Parathyroid adenoma (tissue), 2 donors: ENCODE data around the gene AVPR2.
A peak's percentile ranks its signal among the peaks of the same experiment; 100 is the strongest.

Experiments used
- H2AFZ ChIP-seq: fragments of 300-600 bp; sonication (generic); one replicate; pipeline ENCODE4 v1.7.0; 2017; ENCODE audit warnings: antibody characterized with exemption, mild to moderate bottlenecking
- H3K27ac ChIP-seq: fragments of 300-600 bp; sonication (generic); one replicate; pipeline ENCODE4 v1.7.0; 2017
- H3K27me3 ChIP-seq: fragments of 300-600 bp; sonication (generic); one replicate; pipeline ENCODE4 v1.7.0; 2017; ENCODE audit warnings: low read length; ENCODE audit not compliant: control insufficient read depth, insufficient read depth
- H3K36me3 ChIP-seq: fragments of 300-600 bp; sonication (generic); one replicate; pipeline ENCODE4 v1.7.0; 2017; ENCODE audit warnings: low read length; ENCODE audit not compliant: control insufficient read depth, insufficient read depth
- H3K4me1 ChIP-seq: fragments of 300-600 bp; sonication (generic); one replicate; pipeline ENCODE4 v1.7.0; 2017; ENCODE audit warnings: control low read depth
- H3K4me2 ChIP-seq: fragments of 300-600 bp; sonication (generic); one replicate; pipeline ENCODE4 v1.7.0; 2017; ENCODE audit warnings: low read length
- H3K4me3 ChIP-seq: fragments of 300-600 bp; sonication (generic); one replicate; pipeline ENCODE4 v1.7.0; 2017; ENCODE audit warnings: low read depth, low read length
- H3K79me2 ChIP-seq: fragments of 300-600 bp; sonication (generic); one replicate; pipeline ENCODE4 v1.7.0; 2017; ENCODE audit warnings: control low read depth
- H3K9ac ChIP-seq: fragments of 300-600 bp; sonication (generic); one replicate; pipeline ENCODE4 v1.7.0; 2017; ENCODE audit warnings: mild to moderate bottlenecking
- H3K9me3 ChIP-seq: fragments of 300-600 bp; sonication (generic); one replicate; pipeline ENCODE4 v1.7.0; 2017; ENCODE audit warnings: low read length; ENCODE audit not compliant: control insufficient read depth
- CTCF ChIP-seq: fragments of 300-600 bp; sonication (generic); IDR thresholded peaks from one replicate; pipeline ENCODE4 v1.7.0; 2017; ENCODE audit warnings: antibody characterized with exemption, mild to moderate bottlenecking
- donor health status: primary hyperparathyroidism.

Gene AVPR2

GRCh38 chrX:153932220-153932915, 27.9 kb downstream of the AVPR2 start:
- no peaks in the 10 kb centered on the region for H3K27me3 ChIP-seq
- no peak overlapping the region for H3K9ac ChIP-seq
- H2AFZ ChIP-seq, result no peak overlapping the region
- H3K4me1 ChIP-seq, result peaks cover 2% of the 10 kb centered on the region
- TF ChIP-seq CTCF, result no peak
- no peak overlapping the region for H3K27ac ChIP-seq
- no peaks in the 10 kb centered on the region for H3K9me3 ChIP-seq
- H3K79me2 ChIP-seq, result no peaks in the 10 kb centered on the region
- H3K4me2 ChIP-seq, result no peak overlapping the region
- no peak overlapping the region for H3K4me3 ChIP-seq
- no peaks in the 10 kb centered on the region for H3K36me3 ChIP-seq

- Histone ChIP-seq H3K9me3 (no peaks in the 10 kb centered on the region), H3K4me1 (no peaks in the 10 kb centered on the region), H3K9ac (no peak overlapping the region), H3K36me3 (no peaks in the 10 kb centered on the region), H3K4me3 (peak overlapping the region; percentile 55), H3K27me3 (no peaks in the 10 kb centered on the region), H3K79me2 (no peaks in the 10 kb centered on the region), H3K4me2 (peak overlapping the region; percentile 76), H3K27ac (no peak overlapping the region), H2AFZ (no peak overlapping the region)
- TF ChIP-seq CTCF, result no peak
Measured at GRCh38 chrX:153933748-153934147, 29.3 kb downstream of the AVPR2 start.

GRCh38 chrX:153934148-153934761, 29.8 kb downstream of the AVPR2 start:
- no peaks in the 10 kb centered on the region for H3K79me2 ChIP-seq
- H3K27me3 ChIP-seq, result no peaks in the 10 kb centered on the region
- no peaks in the 10 kb centered on the region for H3K36me3 ChIP-seq
- no peak overlapping the region for H3K27ac ChIP-seq
- peak overlapping the region; percentile 76 for H3K4me2 ChIP-seq
- H2AFZ ChIP-seq, result no peak overlapping the region
- no peak overlapping the region for H3K9ac ChIP-seq
- no peaks in the 10 kb centered on the region for H3K4me1 ChIP-seq
- no peak for TF ChIP-seq CTCF
- no peaks in the 10 kb centered on the region for H3K9me3 ChIP-seq
- peak overlapping the region; percentile 55 for H3K4me3 ChIP-seq

GRCh38 chrX:153934762-153935325, 30.4 kb downstream of the AVPR2 start, which contains the start of gene NAA10:
Gene NAA10, minus strand, starts transcription at chrX:153935037. Its CDS starts 133 bp downstream, at chrX:153934904.
- peak within 1 kb of the TSS; percentile 55 for H3K4me3 ChIP-seq
- no peaks in the 10 kb centered on the region for H3K79me2 ChIP-seq
- H3K4me2 ChIP-seq, result peak within 1 kb of the TSS; percentile 76
- no peak within 1 kb of the TSS for H3K27ac ChIP-seq
- no peak for TF ChIP-seq CTCF
- H3K9ac ChIP-seq, result no peak within 1 kb of the TSS
- no peaks in the 10 kb centered on the region for H3K9me3 ChIP-seq
- H2AFZ ChIP-seq, result peak within 1 kb of the TSS; percentile 77
- no peaks in the 10 kb centered on the region for H3K36me3 ChIP-seq
- H3K4me1 ChIP-seq, result no peaks in the 10 kb centered on the region
- H3K27me3 ChIP-seq, result no peaks in the 10 kb centered on the region
